GM21528 (cell line): ENCODE data around the gene TBX5.

Source experiments
- ATAC-seq: cut with Tn5 transposase; IDR thresholded peaks from one replicate; pipeline ENCODE4 v1.9.1; 2021; ENCODE audit warnings: mild to moderate bottlenecking, moderate library complexity; ENCODE audit not compliant: unreplicated experiment, low FRiP score

TBX5 gene

DNA sequence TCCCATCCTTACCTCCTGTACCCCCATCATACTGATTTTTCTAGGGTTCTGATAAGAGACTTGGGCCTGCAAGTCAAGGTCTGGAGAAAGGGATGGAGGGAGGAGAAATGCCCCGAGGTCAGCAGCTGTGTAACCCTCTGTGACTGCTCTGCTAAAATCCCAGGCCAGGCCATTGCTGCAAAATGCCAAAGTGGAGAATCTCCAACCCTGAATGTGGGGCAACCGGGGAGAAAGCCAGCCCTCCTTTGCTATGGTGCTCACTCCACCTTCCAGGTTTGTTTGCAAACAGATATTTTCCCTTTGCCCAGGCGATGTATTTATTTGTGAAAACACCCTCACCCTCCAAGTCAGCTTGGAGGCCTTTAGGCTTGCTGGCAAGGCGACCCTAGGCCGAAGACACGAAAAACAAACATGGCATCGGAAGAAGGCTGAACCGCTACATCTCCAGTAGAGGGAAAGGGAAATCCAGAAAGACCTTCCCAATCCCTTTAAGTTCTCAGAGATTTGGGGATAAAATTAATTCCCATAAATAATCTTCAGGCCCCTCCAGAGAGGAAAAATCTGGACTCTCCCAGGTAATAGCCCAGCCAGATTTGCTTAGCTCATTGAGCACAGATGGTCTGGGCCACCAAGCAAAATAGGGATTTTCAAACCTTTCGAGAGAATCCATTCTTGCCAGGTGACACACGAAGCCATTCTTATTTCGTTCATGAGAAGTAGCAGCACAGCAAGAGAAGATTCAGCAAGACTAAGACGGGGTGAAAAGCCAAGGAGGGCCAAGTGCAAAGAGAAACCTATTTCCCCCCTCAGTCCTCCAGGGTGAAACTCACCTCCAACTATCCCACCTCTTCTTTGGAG, 1.3 kb upstream of the TBX5 start:
- no peak for ATAC-seq

DNA sequence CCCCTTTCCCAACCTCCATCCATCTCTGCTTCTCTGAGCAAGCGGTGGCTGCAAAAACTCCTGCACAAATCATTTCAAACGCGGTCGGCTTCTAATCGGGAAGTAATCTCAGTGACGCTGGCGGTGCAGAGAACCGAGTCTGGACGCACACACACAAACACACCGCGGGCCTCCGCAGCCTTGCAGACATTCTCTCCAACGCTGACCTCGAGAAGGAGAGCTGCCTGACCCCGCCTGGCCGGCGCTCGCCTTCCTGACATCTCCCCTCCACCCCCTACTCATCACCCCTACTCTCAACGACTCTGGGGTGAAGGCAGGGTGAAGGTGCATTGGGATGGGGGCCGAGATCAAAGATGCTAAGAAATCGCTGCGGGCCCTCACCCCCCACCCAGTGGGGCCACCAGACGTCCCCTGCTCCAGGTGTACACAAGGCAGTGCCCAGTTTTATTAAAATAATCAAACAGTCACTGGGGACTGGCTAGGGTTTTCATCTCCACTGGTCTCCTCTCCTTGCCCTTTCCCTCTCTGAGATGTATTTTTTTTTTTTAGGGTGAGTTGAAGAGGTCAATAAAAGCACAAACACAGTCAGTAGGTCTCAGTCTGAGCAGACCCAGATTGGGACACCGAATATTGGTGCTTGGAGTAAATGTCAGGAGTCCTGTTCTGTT, 506 bp upstream of the TBX5 start:
- no peak for ATAC-seq

DNA sequence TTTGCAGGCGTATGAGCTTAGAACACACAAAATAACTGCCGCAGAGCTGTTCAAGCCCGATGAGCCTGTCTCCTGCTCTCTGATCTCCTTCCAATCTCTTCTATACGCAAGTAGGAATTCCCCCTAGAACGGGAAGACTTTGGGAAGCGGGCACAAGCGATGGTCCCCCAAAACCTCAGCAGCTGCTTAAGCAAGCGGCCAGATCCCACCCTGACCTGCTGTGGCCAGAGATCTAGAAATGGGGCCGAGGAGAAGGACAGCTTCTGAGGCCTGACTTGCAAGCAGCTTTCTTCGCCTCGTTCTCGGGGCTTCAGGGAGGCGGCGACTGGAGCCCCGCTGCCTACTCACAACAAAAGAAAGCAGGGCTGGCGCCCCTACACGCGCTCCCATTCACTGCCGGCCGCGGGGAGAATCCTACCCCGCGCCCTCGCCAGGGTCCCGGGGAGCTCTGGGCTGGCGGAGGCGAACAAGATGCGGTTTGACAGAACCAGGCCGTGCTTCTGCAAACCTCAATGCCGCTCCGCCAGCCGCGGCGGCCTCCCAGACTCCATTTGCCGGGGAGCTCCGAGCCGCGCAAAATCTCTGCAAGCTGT, 922 bp downstream of the TBX5 start:
- ATAC-seq: no peak

DNA sequence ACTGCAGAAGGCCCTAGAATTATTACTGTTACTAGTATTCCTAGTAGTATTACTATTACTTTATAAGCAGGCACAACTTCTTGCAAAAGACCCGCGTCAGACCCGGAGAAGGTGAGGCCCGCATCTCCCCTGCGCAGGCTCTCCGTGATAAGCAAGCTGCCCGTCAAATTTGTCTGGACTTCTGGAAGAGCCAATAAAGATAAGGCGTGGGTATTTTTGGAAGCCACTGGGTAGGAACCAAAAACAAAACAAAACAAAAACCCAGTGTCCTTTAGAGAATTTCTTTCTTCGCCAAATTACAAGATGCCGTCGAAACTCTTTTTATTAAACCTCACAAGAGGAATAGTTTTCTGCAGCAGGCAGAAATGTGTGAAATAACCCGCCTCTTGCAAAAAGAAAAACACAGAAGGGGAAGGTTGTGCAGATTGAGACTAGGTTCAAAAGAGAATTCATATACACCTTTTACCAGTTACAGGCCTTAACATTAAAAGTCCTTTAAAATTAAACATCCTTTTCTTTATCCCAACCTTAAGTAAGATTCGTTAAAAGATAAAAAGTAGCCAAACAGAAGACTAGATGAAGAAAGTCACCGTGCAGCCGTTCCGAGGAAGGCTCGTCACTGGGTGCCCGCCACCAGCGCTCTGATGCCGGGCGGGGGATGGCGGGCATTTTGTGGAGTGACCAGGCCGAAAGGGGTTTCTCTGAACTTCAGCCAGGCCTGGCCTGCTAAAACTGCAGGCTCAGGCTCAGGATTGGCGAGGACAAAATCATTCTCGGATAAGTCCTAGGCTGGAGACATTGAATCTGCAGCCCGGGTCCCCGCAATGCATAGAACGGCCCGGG, 1.6 kb downstream of the TBX5 start:
- no peak for ATAC-seq

DNA sequence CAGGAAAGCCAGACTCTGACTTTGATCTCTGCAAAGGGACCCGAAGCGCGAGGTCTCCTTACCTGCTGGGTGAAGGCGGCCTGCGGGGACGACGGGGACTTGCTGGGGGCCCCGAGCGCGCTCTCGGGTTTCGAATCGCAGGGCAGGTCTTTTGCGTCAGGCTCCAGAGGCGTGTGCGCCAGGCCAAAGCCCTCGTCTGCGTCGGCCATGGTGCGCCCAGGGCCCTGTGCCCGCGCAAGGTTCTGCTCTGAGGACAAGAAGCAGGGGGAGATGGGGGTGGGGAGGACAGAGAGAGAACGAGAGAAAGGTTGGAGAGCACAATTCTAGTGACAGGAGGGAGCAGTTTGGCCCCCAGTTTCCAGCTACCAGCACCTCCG, 2.3 kb downstream of the TBX5 start:
- ATAC-seq: no peak

DNA sequence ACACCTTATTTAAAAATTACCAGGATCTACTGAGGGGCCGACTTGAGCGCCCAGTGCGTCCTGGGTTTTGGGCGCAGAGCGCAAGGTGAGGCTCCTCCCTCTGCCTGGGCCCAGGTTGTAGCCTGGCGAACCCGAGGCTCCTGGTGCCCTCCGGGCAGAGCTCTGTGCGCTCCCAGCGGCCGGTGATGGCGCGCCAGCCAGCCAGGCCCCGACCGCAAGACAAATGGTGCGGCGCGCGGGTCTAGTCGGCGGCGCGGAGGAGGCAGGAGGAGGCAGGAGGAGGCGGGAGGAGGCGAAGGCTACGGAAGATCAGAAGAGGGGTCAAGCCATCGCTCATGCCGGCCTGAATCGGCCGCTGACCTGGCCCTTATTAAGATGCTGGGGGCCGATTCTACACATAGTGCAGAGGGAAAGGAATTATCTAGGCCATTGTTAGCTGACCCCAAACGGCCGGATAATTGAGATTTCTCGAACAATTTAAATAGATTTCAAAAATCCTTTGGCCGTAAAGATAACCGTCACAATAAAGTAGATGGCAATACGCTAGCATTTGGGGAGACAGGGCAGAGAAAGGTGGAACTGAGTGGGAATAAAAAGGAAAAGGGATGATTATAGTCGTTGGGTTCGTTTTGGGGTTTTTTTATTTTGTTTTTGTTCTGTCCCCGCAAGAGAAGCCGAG, 2.8 kb downstream of the TBX5 start:
- ATAC-seq: no peak

GRCh38 chr12:114402084-114402717, 3.7 kb downstream of the TBX5 start:
- no peak for ATAC-seq

- ATAC-seq: no peak
Measured at GRCh38 chr12:114401328-114402083, 4.4 kb downstream of the TBX5 start.

DNA sequence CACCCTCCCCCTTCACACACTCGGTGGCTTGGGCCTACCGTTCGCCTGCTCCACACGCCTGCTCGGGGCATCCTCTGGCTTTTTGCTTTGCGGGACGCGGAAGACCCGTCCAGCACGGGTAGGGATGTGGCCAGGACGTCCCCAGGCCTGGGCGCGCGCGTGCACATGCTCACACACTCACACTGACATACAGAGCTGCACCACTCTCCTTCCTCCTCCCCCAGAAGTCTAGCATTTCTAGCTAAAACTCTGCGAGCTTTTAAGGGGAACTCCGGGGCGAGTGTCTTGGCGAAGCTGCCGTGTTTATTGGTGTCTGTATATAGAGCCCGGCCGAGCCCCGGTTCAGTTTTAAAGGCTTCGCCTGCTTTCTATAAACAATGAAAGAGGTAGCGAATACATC, 5.0 kb downstream of the TBX5 start:
- no peak for ATAC-seq

GRCh38 chr12:114400361-114400811, 5.6 kb downstream of the TBX5 start:
- ATAC-seq: no peak

DNA sequence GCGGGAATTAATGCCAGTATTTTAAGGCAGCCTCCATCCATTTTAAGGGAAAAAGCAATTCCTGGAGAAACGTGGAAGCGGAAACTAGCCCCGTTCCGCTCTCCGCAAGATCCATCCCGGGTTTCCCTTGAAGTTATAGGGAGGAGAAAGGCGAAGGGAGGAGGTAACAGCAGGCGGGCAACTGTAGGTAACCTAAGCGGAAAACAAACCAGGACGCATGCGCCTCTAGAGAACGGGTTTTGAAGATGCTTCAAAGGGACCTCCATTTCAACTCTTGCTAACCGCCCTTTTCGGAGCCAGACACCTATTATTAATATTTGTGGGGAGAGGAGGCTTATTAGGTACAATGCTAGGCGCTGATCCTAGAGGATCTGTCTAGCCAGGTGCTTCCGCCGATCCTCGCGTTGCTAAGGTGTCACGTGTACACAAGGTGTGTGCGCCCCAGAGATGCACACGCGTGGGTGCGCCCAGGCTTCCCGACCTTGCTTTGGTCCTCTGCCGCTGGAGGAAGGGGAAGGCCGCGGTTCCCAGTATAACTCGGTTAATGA, 6.2 kb downstream of the TBX5 start:
- no peak for ATAC-seq

DNA sequence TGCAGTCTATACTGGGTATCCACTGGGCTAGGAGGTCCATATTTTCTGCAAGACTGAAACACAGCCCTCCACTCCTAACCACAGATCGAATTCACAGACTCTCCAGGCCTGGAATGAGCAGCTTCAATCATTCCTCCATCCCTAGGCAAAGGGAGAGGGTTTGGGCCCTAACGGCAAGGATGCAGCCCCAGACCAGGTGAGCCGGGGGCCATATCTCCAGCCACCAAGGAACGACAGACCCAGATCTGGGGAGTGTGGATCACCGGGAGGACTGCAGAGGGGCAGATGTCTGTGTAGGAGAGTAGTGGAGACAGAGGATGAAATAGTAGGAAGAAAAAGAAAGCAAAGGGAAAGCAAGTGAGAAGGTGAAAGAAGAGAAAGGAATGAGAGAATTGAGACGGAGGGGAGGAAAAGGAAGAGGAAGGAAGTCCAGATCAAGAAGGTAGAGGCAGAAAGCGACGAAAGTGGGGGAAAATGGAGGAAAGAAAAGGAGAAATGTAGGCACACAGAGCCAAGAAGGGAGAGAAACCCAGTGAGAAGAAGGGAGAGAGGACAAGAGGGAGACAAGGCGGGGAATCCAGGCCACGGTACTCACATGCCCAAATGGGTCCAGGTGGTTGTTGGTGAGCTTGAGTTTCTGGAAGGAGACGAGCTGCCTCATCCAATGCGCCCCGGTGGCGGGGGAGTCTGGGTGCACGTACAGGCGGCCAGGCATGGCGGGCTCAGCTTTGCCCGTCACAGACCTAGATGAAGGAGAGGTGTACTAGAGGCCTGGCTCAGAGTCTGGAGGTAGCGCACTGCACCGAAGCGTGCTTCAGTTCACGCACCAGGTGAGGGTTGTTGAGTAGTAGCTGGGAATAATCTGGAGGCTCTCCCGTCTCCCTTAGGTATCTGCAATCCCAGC, 7.7 kb downstream of the TBX5 start:
- no peak for ATAC-seq

DNA sequence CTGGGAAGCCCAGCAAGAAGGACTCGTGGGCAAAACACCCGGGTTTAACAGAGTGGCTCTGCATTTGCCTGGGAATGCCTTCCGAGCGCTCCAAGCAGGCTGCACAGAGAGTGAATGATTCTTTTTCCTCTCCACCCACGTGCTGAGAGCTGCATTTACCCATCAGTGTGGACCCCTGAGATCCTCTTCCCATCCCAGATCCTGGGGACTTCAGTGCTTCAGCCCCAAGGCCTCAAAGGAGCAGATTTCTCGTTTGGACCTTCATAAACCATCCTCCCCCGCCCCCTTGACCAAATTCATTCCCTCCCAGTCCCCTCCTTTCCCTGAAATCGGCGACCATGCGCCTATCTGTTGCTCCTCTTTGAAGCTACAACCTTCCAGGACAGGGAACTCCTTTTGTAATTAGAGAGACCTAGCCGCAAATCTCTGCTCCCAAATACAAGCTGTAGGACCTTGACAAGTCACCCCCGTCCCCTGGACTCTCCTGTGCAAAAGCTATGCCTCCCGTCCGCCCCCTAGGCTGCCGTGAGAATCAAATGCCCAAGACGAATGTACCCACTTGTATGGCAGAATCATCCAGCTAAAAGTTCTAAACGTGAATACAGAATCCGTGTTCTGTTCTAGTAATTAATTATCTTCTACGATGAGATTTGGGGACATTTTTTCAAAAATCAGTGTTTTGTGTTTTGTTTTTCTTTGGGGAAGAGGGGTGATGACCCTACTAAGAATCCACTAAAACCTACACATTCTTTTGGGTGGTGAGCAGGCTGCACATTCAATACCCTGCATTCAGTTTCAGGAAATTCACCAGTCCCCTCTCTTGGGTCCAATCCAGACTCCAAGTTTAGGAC, 8.8 kb downstream of the TBX5 start:
- ATAC-seq: no peak

DNA sequence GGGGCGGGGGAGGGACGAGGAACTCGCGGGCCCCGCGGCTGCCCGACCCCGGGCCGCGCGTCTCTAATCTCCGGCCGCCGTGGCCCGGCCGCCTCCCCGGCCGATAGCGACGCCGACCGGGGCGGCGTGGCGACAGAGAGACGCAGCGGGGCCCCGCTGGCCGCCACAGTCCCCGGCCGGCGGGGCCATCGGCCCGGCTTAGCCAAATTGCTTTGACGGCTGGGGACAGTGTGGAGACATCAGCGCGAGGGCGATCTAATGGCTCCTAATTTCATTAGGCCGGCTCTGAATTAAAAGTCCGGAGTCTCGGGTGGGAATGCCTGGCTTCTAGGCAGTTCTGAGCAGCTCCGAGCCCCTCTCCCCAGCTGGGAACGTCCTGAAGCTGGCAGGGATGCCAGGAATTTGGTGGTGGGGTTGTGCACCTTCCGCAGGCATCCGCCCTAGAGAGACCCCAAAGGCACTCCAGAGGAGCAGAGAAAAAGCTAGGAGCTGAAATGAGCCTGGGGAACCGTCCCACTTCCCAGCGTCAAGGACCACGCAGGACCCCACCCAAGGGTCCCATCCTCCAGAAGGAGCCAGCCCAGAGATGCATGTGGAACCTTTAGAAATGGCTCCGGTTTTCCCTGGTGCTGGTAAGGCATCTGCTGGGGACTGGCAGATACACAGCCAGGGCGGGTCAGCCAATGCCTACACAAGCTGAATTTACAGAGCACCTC, 9.6 kb downstream of the TBX5 start:
- no peak for ATAC-seq

- no peak for ATAC-seq
Measured at GRCh38 chr12:114395755-114396152, 10.2 kb downstream of the TBX5 start.

DNA sequence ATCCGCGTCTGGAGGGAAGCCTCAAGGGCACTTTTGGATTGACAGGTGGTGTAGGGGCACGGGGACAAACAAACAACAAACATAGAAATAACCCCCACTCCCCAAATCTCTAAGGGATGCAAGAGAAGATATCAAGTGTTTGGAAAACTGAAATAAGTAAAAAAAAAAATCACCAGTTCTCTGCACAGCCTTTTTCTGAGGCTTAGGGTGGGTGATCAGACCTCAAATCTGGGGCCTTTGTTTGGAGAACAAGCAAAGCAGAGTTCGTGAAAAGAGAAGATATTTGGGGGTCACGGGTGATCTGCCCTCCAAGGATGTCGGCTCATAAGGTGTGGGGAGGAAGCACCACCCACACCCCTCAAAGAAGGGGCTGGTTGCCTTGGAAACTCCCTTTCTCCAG, 10.7 kb downstream of the TBX5 start:
- no peak for ATAC-seq
